UCSD-AML1 (cell line): ENCODE data around the gene SLC25A51.
A peak's percentile ranks its signal among the peaks of the same experiment; 100 is the strongest.

Source experiments
- DNase-seq: peaks from one replicate; lab custom pipeline; 2025; ENCODE audit not compliant: unreplicated experiment; lab: John Stamatoyannopoulos, UW

Gene SLC25A51

GRCh38 chr9:37938121-37938891 lies 34.4 kb upstream of the SLC25A51 start:
- DNase-seq = no peak

GRCh38 chr9:37937366-37937765 lies 33.4 kb upstream of the SLC25A51 start:
- DNase-seq = no peak

GRCh38 chr9:37936965-37937364 lies 33.0 kb upstream of the SLC25A51 start:
- DNase-seq = no peak

GRCh38 chr9:37936376-37936775 lies 32.4 kb upstream of the SLC25A51 start:
- no peak for DNase-seq

- DNase-seq = no peak
Observed at GRCh38 chr9:37935096-37935495, 31.2 kb upstream of the SLC25A51 start.

GRCh38 chr9:37931592-37931991 lies 27.7 kb upstream of the SLC25A51 start:
- DNase-seq = no peak

- peak; percentile 63 for DNase-seq
Observed at GRCh38 chr9:37929441-37929895, 25.5 kb upstream of the SLC25A51 start.

GRCh38 chr9:37928552-37929430 lies 24.9 kb upstream of the SLC25A51 start:
- DNase-seq = no peak

- DNase-seq = peak; percentile 26
Observed at GRCh38 chr9:37927601-37928551, 23.9 kb upstream of the SLC25A51 start.

GRCh38 chr9:37927132-37927531 lies 23.2 kb upstream of the SLC25A51 start:
- DNase-seq = no peak

- no peak for DNase-seq
Observed at GRCh38 chr9:37926737-37927118, 22.8 kb upstream of the SLC25A51 start.

- DNase-seq = no peak
Observed at GRCh38 chr9:37925786-37926736, 22.1 kb upstream of the SLC25A51 start.

GRCh38 chr9:37925006-37925405 lies 21.1 kb upstream of the SLC25A51 start:
- DNase-seq = no peak

- DNase-seq = no peak
Observed at GRCh38 chr9:37924538-37924937, 20.6 kb upstream of the SLC25A51 start.

- DNase-seq = no peak
Observed at GRCh38 chr9:37923796-37924427, 20.0 kb upstream of the SLC25A51 start.

- no peak for DNase-seq
Observed at GRCh38 chr9:37923118-37923795, 19.3 kb upstream of the SLC25A51 start.

GRCh38 chr9:37922363-37923117 lies 18.6 kb upstream of the SLC25A51 start:
- no peak for DNase-seq
